ENCODE data around the gene EGFLAM. TPM values are rescaled to one million over a fixed set of nuclear protein-coding genes. Genes with fewer than 3 reads are reported as not detected.

EGFLAM gene
- total RNA-seq, result 1.3 and 11.3 TPM in 2 replicates

GRCh38 chr5:38258319-38259061 lies at the start of gene EGFLAM:
Gene EGFLAM, plus strand, starts transcription at chr5:38258559. Its CDS starts 196 bp downstream, at chr5:38258755.

